ENCODE measurements around the gene ATP4A. TPM values are rescaled to one million over a fixed set of nuclear protein-coding genes. Genes with fewer than 3 reads are reported as not detected.
A peak's percentile ranks its signal among the peaks of the same experiment; 100 is the strongest.

ATP4A gene
- total RNA-seq, 1 donor: not detected

GRCh38 chr19:35556846-35557538, 6.5 kb downstream of the ATP4A start:
- no peak overlapping the region for H3K4me3 ChIP-seq (ENCODE audit: insufficient read depth, low read length)
- no peaks in the 10 kb centered on the region for H3K4me1 ChIP-seq (ENCODE audit: insufficient read depth, low read length)
- no peaks in the 10 kb centered on the region for H3K9me3 ChIP-seq (ENCODE audit: low read depth, low read length)
- no peak overlapping the region for H2AFZ ChIP-seq (ENCODE audit: low read length)
- no peaks in the 10 kb centered on the region for H3K36me3 ChIP-seq (ENCODE audit: insufficient read depth, low read length)
- no peak overlapping the region for H3K4me2 ChIP-seq (ENCODE audit: insufficient read depth, low read length)
- no peak overlapping the region for H3K27ac ChIP-seq (ENCODE audit: low read depth, low read length)
- peaks cover 15% of the 10 kb centered on the region for H3K27me3 ChIP-seq (ENCODE audit: insufficient read depth, low read length)
- H3K79me2 ChIP-seq (ENCODE audit: insufficient read depth, low read length): no peaks in the 10 kb centered on the region
- peak; percentile 51 for DNase-seq (ENCODE audit: insufficient read length, low spot score, missing footprints)
- no peak for TF ChIP-seq CTCF (IDR thresholded peaks at IDR 0.05; ENCODE audit: extremely low read depth, low read depth, low read length)
- no peaks in the 10 kb centered on the region for H4K20me1 ChIP-seq (ENCODE audit: insufficient read depth, low read length)

- no peaks in the 10 kb centered on the region for H3K4me1 ChIP-seq (ENCODE audit: insufficient read depth, low read length)
- H3K4me2 ChIP-seq (ENCODE audit: insufficient read depth, low read length): no peak overlapping the region
- H3K9me3 ChIP-seq (ENCODE audit: low read depth, low read length): no peaks in the 10 kb centered on the region
- H3K36me3 ChIP-seq (ENCODE audit: insufficient read depth, low read length): no peaks in the 10 kb centered on the region
- no peaks in the 10 kb centered on the region for H4K20me1 ChIP-seq (ENCODE audit: insufficient read depth, low read length)
- no peaks in the 10 kb centered on the region for H3K79me2 ChIP-seq (ENCODE audit: insufficient read depth, low read length)
- no peak overlapping the region for H3K4me3 ChIP-seq (ENCODE audit: insufficient read depth, low read length)
- H3K27me3 ChIP-seq (ENCODE audit: insufficient read depth, low read length): peaks cover 15% of the 10 kb centered on the region
- no peak overlapping the region for H3K27ac ChIP-seq (ENCODE audit: low read depth, low read length)
- DNase-seq (ENCODE audit: insufficient read length, low spot score, missing footprints): peak; percentile 38
- no peak for TF ChIP-seq CTCF (IDR thresholded peaks at IDR 0.05; ENCODE audit: extremely low read depth, low read depth, low read length)
- H2AFZ ChIP-seq (ENCODE audit: low read length): no peak overlapping the region
Observed at GRCh38 chr19:35556025-35556590, 7.3 kb downstream of the ATP4A start.

DNA sequence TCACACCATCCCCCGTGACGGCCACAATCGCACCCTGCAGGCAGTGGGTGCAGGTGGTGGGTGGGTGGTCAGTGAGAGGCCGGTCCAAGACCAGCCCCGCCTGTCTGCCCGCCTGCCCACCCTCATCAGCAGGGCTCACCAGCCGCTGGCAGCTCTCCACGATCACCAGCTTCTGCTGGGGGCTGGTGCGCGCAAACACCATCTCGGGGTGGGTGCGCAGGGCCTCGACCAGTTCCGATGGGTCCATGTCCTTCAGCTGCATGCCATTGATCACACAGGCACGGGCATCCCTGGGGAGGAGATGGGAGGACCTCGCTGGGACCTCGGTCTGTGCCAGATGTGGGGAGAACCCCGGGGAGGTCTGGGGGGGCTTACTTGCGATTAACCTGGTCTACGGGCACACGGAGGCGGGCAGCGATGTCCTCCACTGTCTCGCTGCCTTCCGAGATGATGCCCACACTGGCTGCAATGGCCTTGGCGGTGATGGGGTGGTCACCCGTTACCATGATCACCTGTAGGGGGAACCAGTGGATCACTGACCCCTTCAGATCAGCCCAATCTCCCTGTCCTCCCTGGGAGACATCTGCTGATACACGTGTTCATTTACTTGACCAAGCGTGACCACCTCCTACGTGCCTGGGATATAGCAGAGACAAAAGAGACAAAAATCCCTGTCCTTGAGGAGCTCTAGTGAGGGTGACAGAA, 8.0 kb downstream of the ATP4A start:
- peaks cover 15% of the 10 kb centered on the region for H3K27me3 ChIP-seq (ENCODE audit: insufficient read depth, low read length)
- H3K79me2 ChIP-seq (ENCODE audit: insufficient read depth, low read length): no peaks in the 10 kb centered on the region
- H2AFZ ChIP-seq (ENCODE audit: low read length): no peak overlapping the region
- no peak overlapping the region for H3K4me3 ChIP-seq (ENCODE audit: insufficient read depth, low read length)
- peak; percentile 83 for DNase-seq (ENCODE audit: insufficient read length, low spot score, missing footprints)
- no peak overlapping the region for H3K4me2 ChIP-seq (ENCODE audit: insufficient read depth, low read length)
- peak; percentile 28 for TF ChIP-seq CTCF (IDR thresholded peaks at IDR 0.05; ENCODE audit: extremely low read depth, low read depth, low read length)
- no peaks in the 10 kb centered on the region for H3K9me3 ChIP-seq (ENCODE audit: low read depth, low read length)
- no peaks in the 10 kb centered on the region for H4K20me1 ChIP-seq (ENCODE audit: insufficient read depth, low read length)
- H3K27ac ChIP-seq (ENCODE audit: low read depth, low read length): no peak overlapping the region
- H3K36me3 ChIP-seq (ENCODE audit: insufficient read depth, low read length): no peaks in the 10 kb centered on the region
- no peaks in the 10 kb centered on the region for H3K4me1 ChIP-seq (ENCODE audit: insufficient read depth, low read length)

GRCh38 chr19:35554076-35554475, 9.4 kb downstream of the ATP4A start:
- peaks cover 15% of the 10 kb centered on the region for H3K27me3 ChIP-seq (ENCODE audit: insufficient read depth, low read length)
- H3K36me3 ChIP-seq (ENCODE audit: insufficient read depth, low read length): no peaks in the 10 kb centered on the region
- no peak overlapping the region for H3K4me3 ChIP-seq (ENCODE audit: insufficient read depth, low read length)
- DNase-seq (ENCODE audit: insufficient read length, low spot score, missing footprints): peak; percentile 77
- H3K9me3 ChIP-seq (ENCODE audit: low read depth, low read length): no peaks in the 10 kb centered on the region
- H2AFZ ChIP-seq (ENCODE audit: low read length): no peak overlapping the region
- H3K27ac ChIP-seq (ENCODE audit: low read depth, low read length): no peak overlapping the region
- H4K20me1 ChIP-seq (ENCODE audit: insufficient read depth, low read length): peaks cover 3% of the 10 kb centered on the region
- H3K4me1 ChIP-seq (ENCODE audit: insufficient read depth, low read length): no peaks in the 10 kb centered on the region
- no peak overlapping the region for H3K4me2 ChIP-seq (ENCODE audit: insufficient read depth, low read length)
- no peaks in the 10 kb centered on the region for H3K79me2 ChIP-seq (ENCODE audit: insufficient read depth, low read length)
- no peak for TF ChIP-seq CTCF (IDR thresholded peaks at IDR 0.05; ENCODE audit: extremely low read depth, low read depth, low read length)

All from osteoblast (primary cell).